WTC11 (cell line): Measurements from ENCODE around the gene GJB3. TPM values are rescaled to one million over a fixed set of nuclear protein-coding genes. Genes with fewer than 3 reads are reported as not detected.

Source experiments
- ATAC-seq: fragments of 200-7000 bp; cut with Tn5 transposase; 2 replicates; pipeline ENCODE4 v1.10.0; 2021; ENCODE audit warnings: mild to moderate bottlenecking, moderate library complexity
- CTCF ChIA-PET: fragments of 300-600 bp; sonication (Branson Sonifier 250); formaldehyde crosslinking; loops from one replicate; lab custom pipeline; 2021; ENCODE audit warnings: antibody characterized with exemption; lab: Charles Lee
- POLR2A ChIA-PET: fragments of 350-600 bp; sonication (Branson Sonifier 250); formaldehyde crosslinking; loops from one replicate; lab custom pipeline; 2021; ENCODE audit warnings: antibody characterized with exemption; lab: Charles Lee
- DNase-seq: peaks from one replicate; pipeline ENCODE4 v3.0.0; 2021; ENCODE audit warnings: low spot score
- H3K27ac Mint-ChIP-seq: 2 replicates; pipeline ENCODE4 v1.8.0; 2021; ENCODE audit warnings: mixed read lengths
- H3K27me3 Mint-ChIP-seq: 2 replicates; pipeline ENCODE4 v1.8.0; 2021; ENCODE audit warnings: low read depth, mild to moderate bottlenecking, moderate library complexity, mixed read lengths
- H3K36me3 Mint-ChIP-seq: 2 replicates; pipeline ENCODE4 v1.8.0; 2021; ENCODE audit warnings: mixed read lengths
- H3K4me1 Mint-ChIP-seq: 2 replicates; pipeline ENCODE4 v1.8.0; 2022; ENCODE audit warnings: mixed read lengths
- H3K4me3 Mint-ChIP-seq: 2 replicates; pipeline ENCODE4 v1.8.0; 2021; ENCODE audit warnings: mild to moderate bottlenecking, moderate library complexity, mixed read lengths
- H3K9me3 Mint-ChIP-seq: 2 replicates; pipeline ENCODE4 v1.8.0; 2021; ENCODE audit warnings: mixed read lengths
- CBFB ChIP-seq: sonication (generic); formaldehyde crosslinking; IDR thresholded peaks from 2 replicates; pipeline ENCODE4 v1.8.1; 2022; ENCODE audit warnings: mild to moderate bottlenecking, low read depth, missing genetic modification reagents
- FOXK1 ChIP-seq: sonication (generic); formaldehyde crosslinking; IDR thresholded peaks from 2 replicates; pipeline ENCODE4 v1.8.0; 2022; ENCODE audit warnings: mild to moderate bottlenecking, moderate library complexity, missing genetic modification reagents
- GTF2I ChIP-seq: fragments of 250-450 bp; sonication (Bioruptor Pico); conservative IDR thresholded peaks from 2 replicates; pipeline ENCODE4 v1.4.0; 2021; ENCODE audit warnings: mild to moderate bottlenecking
- MAX ChIP-seq: sonication (generic); formaldehyde crosslinking; IDR thresholded peaks from 2 replicates; pipeline ENCODE4 v1.8.0; 2022; ENCODE audit warnings: mild to moderate bottlenecking, missing genetic modification reagents
- MYBL2 ChIP-seq: sonication (generic); formaldehyde crosslinking; IDR thresholded peaks from 2 replicates; pipeline ENCODE4 v1.8.1; 2023; ENCODE audit warnings: mild to moderate bottlenecking, moderate library complexity, missing genetic modification reagents
- USF2 ChIP-seq: sonication (generic); formaldehyde crosslinking; IDR thresholded peaks from 2 replicates; pipeline ENCODE4 v1.8.1; 2023; ENCODE audit warnings: mild to moderate bottlenecking, missing genetic modification reagents, moderate library complexity
- ZBTB21 ChIP-seq: sonication (generic); formaldehyde crosslinking; IDR thresholded peaks from 2 replicates; pipeline ENCODE4 v1.8.1; 2023; ENCODE audit warnings: mild to moderate bottlenecking, missing genetic modification reagents, borderline replicate concordance
- ZBTB43 ChIP-seq: sonication (generic); formaldehyde crosslinking; IDR thresholded peaks from 2 replicates; pipeline ENCODE4 v1.8.1; 2023; ENCODE audit warnings: mild to moderate bottlenecking, missing genetic modification reagents
- ZNF121 ChIP-seq: sonication (generic); formaldehyde crosslinking; IDR thresholded peaks from 2 replicates; pipeline ENCODE4 v1.8.0; 2023; ENCODE audit warnings: missing genetic modification reagents
- ZNF232 ChIP-seq: sonication (generic); formaldehyde crosslinking; IDR thresholded peaks from 2 replicates; pipeline ENCODE4 v1.8.0; 2022; ENCODE audit warnings: mild to moderate bottlenecking, missing genetic modification reagents
- ZNF281 ChIP-seq: sonication (generic); formaldehyde crosslinking; IDR thresholded peaks from 2 replicates; pipeline ENCODE4 v1.8.0; 2023; ENCODE audit warnings: mild to moderate bottlenecking, missing genetic modification reagents
- ZSCAN18 ChIP-seq: fragments of 250-450 bp; sonication (Bioruptor Pico); IDR thresholded peaks from 2 replicates; pipeline ENCODE4 v2.1.2; 2022; ENCODE audit warnings: mild to moderate bottlenecking, moderate library complexity
- total RNA-seq: library from RNA; stranded (reverse); gene quantifications from 3 replicates; pipeline ENCODE4 v1.2.3, GENCODE V29; 2021
- TF ChIP-seq, protein P1 (sequence below): sonication (generic); formaldehyde crosslinking; IDR thresholded peaks from 2 replicates; pipeline ENCODE4 v1.8.0; 2023; ENCODE audit warnings: missing genetic modification reagents, mild to moderate bottlenecking, borderline replicate concordance
- TF ChIP-seq, protein P2 (sequence below): sonication (generic); formaldehyde crosslinking; IDR thresholded peaks from 2 replicates; pipeline ENCODE4 v1.8.1; 2022; ENCODE audit warnings: mild to moderate bottlenecking, missing genetic modification reagents, moderate library complexity, borderline replicate concordance
- TF ChIP-seq, protein P3 (sequence below): fragments of 250-450 bp; sonication (Bioruptor Pico); IDR thresholded peaks from 2 replicates; pipeline ENCODE4 v1.9.0; 2021; ENCODE audit warnings: moderate library complexity, mild to moderate bottlenecking, inconsistent platforms, borderline replicate concordance
- TF ChIP-seq, protein P4 (sequence below): sonication (generic); formaldehyde crosslinking; IDR thresholded peaks from 2 replicates; pipeline ENCODE4 v1.8.0; 2022; ENCODE audit warnings: mild to moderate bottlenecking, missing genetic modification reagents

Gene GJB3
- total RNA-seq, 1 experiment from 2014 or later = 0.46 TPM

- DNase-seq (no peak), ATAC-seq (no peak)
- Mint-ChIP-seq H3K4me3 (no peak overlapping the region), H3K27ac (no peak overlapping the region), H3K36me3 (no peaks in the 10 kb centered on the region), H3K27me3 (peaks cover under 1% of the 10 kb centered on the region), H3K9me3 (no peaks in the 10 kb centered on the region), H3K4me1 (peaks cover 15% of the 10 kb centered on the region)
- CTCF ChIA-PET = no interaction called here
- TF ChIP-seq, protein P1, sequence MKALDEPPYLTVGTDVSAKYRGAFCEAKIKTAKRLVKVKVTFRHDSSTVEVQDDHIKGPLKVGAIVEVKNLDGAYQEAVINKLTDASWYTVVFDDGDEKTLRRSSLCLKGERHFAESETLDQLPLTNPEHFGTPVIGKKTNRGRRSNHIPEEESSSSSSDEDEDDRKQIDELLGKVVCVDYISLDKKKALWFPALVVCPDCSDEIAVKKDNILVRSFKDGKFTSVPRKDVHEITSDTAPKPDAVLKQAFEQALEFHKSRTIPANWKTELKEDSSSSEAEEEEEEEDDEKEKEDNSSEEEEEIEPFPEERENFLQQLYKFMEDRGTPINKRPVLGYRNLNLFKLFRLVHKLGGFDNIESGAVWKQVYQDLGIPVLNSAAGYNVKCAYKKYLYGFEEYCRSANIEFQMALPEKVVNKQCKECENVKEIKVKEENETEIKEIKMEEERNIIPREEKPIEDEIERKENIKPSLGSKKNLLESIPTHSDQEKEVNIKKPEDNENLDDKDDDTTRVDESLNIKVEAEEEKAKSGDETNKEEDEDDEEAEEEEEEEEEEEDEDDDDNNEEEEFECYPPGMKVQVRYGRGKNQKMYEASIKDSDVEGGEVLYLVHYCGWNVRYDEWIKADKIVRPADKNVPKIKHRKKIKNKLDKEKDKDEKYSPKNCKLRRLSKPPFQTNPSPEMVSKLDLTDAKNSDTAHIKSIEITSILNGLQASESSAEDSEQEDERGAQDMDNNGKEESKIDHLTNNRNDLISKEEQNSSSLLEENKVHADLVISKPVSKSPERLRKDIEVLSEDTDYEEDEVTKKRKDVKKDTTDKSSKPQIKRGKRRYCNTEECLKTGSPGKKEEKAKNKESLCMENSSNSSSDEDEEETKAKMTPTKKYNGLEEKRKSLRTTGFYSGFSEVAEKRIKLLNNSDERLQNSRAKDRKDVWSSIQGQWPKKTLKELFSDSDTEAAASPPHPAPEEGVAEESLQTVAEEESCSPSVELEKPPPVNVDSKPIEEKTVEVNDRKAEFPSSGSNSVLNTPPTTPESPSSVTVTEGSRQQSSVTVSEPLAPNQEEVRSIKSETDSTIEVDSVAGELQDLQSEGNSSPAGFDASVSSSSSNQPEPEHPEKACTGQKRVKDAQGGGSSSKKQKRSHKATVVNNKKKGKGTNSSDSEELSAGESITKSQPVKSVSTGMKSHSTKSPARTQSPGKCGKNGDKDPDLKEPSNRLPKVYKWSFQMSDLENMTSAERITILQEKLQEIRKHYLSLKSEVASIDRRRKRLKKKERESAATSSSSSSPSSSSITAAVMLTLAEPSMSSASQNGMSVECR (CRISPR knock-in tag) = no peak
- TF ChIP-seq CBFB (CRISPR knock-in tag) = no peak
- POLR2A ChIA-PET = no interaction called here
Measured at GRCh38 chr1:34747638-34747941, 33.4 kb upstream of the GJB3 start.

- Mint-ChIP-seq H3K27ac (peak overlapping the region; percentile 61; the same call in 1 of the 2 replicates), H3K9me3 (no peaks in the 10 kb centered on the region), H3K36me3 (no peaks in the 10 kb centered on the region), H3K4me1 (peaks cover 19% of the 10 kb centered on the region), H3K27me3 (no peaks in the 10 kb centered on the region), H3K4me3 (no peak overlapping the region)
- POLR2A ChIA-PET = no interaction called here
- CTCF ChIA-PET = interaction anchor here (1.1 to 2.1 kb wide), 3 partner anchors 9 to 203 kb away, joined by 3 to 8 read pairs (median 5); partner anchors contain the start of gene GJB4
- DNase-seq = no peak
- TF ChIP-seq, protein P2, sequence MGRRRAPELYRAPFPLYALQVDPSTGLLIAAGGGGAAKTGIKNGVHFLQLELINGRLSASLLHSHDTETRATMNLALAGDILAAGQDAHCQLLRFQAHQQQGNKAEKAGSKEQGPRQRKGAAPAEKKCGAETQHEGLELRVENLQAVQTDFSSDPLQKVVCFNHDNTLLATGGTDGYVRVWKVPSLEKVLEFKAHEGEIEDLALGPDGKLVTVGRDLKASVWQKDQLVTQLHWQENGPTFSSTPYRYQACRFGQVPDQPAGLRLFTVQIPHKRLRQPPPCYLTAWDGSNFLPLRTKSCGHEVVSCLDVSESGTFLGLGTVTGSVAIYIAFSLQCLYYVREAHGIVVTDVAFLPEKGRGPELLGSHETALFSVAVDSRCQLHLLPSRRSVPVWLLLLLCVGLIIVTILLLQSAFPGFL (CRISPR knock-in tag) = no peak
- TF ChIP-seq USF2 (CRISPR knock-in tag) (no peak), GTF2I (CRISPR knock-in tag) (no peak), ZNF232 (CRISPR knock-in tag) (no peak), ZSCAN18 (CRISPR knock-in tag) (no peak), FOXK1 (no peak), MAX (CRISPR knock-in tag) (no peak), ZBTB21 (CRISPR knock-in tag) (no peak), ZNF281 (CRISPR knock-in tag) (no peak), ZNF121 (no peak), ZBTB43 (CRISPR knock-in tag) (no peak), MYBL2 (CRISPR knock-in tag) (no peak)
- TF ChIP-seq, protein P3, sequence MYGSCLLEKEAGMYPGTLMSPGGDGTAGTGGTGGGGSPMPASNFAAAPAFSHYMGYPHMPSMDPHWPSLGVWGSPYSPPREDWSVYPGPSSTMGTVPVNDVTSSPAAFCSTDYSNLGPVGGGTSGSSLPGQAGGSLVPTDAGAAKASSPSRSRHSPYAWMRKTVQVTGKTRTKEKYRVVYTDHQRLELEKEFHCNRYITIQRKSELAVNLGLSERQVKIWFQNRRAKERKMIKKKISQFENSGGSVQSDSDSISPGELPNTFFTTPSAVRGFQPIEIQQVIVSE = no peak
- TF ChIP-seq, protein P4, sequence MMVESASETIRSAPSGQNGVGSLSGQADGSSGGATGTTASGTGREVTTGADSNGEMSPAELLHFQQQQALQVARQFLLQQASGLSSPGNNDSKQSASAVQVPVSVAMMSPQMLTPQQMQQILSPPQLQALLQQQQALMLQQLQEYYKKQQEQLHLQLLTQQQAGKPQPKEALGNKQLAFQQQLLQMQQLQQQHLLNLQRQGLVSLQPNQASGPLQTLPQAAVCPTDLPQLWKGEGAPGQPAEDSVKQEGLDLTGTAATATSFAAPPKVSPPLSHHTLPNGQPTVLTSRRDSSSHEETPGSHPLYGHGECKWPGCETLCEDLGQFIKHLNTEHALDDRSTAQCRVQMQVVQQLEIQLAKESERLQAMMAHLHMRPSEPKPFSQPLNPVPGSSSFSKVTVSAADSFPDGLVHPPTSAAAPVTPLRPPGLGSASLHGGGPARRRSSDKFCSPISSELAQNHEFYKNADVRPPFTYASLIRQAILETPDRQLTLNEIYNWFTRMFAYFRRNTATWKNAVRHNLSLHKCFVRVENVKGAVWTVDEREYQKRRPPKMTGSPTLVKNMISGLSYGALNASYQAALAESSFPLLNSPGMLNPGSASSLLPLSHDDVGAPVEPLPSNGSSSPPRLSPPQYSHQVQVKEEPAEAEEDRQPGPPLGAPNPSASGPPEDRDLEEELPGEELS (CRISPR knock-in tag) = no peak
- ATAC-seq = peak; percentile 50
Measured at GRCh38 chr1:34749992-34750391, 31.0 kb upstream of the GJB3 start.
